HG02588 (cell line): Measurements from ENCODE around the gene CDH23.

ENCODE experiments used
- ATAC-seq: cut with Tn5 transposase; IDR thresholded peaks from one replicate; pipeline ENCODE4 v1.9.1; 2021; ENCODE audit warnings: mild to moderate bottlenecking, moderate library complexity; ENCODE audit not compliant: unreplicated experiment

Gene CDH23

GRCh38 chr10:71852355-71852937 lies 455.7 kb downstream of the CDH23 start:
- ATAC-seq = no peak

- ATAC-seq = no peak
Measured at GRCh38 chr10:71854031-71854430, 457.3 kb downstream of the CDH23 start.

DNA sequence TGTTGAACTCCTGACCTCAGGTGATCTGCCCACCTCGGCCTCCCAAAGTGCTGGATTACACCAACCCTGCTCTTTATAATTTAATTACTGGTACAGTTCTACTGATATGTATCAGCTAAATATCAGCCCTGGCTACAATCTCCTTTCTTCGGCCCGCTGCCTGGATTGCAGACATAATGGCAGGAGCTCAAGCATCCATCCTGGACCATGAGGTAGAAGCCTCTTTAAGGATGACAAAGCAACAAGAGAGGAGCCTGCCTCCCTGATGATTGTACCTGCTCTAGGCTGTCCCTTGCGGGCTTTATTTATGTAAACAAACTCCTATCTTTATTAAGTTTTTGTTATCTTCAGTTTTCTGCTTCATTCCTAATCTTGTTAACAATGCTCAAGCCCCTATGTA lies 459.9 kb downstream of the CDH23 start:
- no peak for ATAC-seq

DNA sequence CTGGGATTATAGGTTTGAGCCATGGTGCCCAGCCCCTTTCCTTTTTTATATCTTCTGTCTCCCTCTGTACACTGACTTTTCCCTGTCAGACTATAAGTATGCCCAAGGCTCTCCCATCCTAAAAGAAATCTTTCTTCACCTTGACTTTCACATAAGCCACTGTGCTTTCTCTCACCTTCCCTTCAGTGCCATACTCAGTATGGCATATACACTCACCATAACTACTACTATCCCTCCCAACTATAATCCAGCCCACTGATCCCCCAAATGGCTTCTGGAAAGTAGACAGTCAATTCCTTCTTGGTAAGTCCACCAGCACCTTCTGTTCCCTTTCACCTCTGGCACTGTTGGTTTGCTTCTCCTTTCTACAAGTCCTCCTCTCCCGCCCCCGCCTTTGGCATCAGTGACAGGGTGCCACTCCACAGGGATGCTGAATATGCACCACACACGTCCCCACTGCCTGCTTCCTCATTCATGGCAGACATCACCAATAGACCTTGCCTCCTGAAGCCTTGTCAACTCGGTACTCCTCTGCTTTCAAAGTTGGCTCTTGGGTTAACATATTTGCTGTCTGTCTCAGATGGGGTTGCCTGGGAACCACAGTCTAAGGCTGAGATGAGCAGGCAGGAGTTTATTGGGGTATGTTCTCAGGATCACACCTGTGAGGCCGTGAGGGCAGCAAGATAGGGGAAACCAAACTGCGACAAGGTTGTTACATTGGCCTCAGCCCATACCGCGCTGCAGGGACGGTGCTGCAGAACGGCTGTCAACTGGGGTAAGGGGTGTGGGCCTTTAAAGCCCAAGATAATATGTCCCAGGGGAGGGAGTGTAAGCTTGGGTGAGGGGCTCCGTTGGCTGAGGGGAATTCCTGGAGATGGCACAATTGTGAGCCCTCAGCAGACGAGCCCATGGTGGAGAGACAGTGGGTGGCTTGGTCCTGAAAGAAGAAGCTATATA lies 461.5 kb downstream of the CDH23 start:
- ATAC-seq = no peak

GRCh38 chr10:71860243-71861029 lies 463.7 kb downstream of the CDH23 start:
- ATAC-seq = no peak

DNA sequence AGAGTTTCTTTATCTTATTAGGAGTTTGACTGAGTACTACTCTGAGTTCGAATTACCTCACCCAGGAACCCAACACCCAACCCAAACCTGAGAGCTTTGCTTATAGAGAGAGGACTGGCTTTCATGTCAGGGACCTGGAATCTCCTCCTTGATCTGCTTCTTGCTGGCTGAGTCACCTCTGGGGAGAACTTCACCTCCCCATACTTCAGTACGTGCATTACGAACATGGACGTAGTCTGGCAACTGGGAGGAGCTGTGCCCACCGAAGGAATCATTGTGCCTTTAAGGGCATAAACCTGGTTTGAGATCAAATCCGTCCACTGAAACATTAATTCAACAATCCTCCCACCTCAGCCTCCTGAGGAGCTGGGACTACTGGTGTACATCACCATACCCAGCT lies 466.5 kb downstream of the CDH23 start:
- no peak for ATAC-seq

DNA sequence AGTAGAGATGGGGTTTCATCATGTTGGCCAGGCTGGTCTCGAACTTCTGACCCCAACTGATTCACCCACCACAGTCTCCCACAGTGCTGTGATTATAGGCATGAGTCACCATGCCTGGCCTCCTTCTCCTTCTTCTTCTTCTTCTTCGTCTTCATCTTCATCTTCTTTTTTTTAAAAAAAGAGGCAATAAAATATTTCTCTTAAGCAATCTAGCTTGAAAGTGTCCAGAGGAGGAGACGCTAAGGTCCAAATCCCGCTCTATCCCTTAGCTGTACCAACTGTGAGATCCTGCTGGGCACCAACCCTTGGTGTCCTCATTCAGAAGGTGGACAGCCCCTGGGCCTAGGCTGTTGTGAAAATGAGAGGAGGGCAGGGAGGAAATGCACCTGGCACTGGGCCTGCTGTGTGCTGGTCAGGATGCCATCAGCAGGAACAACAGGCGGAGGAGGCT lies 468.2 kb downstream of the CDH23 start:
- no peak for ATAC-seq
